Peyer's patch (tissue), 4 donors: Measurements from ENCODE around the gene SORCS1.

ENCODE experiments used
- POLR2A ChIP-seq, 2 donors: fragments of 450-650 bp; IDR thresholded peaks; one replicate each; pipeline ENCODE4 v1.5.1; 2017; ENCODE audit warnings: antibody characterized with exemption in 2 of 2, mild to moderate bottlenecking in 2 of 2, moderate library complexity in 2 of 2
- TF ChIP-seq, protein P1 (sequence below), 6 experiments: fragments of 450-650 bp in 4 of 6; fragments of 200-600 bp in 2 of 6; sonication (generic) in 1 of 6; IDR thresholded peaks; one replicate each; pipeline ENCODE4 v1.5.1; 2017 to 2019; ENCODE audit warnings: antibody characterized with exemption in 6 of 6, mild to moderate bottlenecking in 3 of 6, moderate library complexity in 1 of 6

DNA sequence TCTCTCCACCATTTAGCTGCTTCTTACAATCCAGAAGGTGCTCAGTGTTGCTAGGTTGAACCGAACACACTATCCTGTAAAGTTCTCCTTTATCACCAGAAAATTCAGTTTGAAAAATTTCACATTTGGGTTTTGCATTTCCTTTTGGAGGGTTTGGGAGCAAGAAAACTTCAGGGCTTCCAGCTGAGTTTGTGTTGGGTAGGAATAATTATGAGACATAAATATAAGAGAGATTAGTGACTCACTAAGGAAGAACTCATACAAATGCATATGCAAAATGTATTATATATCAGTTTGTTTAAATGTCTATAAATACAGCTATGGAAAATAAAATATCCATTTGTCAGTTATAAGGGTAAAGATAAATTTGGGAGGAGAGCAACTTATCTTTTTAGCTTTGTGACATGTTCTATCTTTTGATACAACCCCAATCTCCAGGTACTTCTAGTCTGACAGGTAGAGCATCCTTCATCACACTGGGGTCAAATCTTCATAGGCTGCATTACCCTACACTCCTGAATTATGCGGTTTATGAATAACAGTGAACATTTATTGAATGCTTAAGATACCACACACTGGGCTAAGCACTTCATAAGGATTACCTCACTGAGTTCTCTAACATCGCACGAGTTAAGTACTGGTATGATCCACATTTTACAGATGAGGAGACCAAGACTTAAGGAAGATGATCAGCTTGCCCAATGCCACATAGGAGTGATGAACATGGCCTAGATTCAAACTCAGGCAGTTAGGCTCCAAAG is 304.4 kb downstream of the SORCS1 start:
- TF ChIP-seq, protein P1, sequence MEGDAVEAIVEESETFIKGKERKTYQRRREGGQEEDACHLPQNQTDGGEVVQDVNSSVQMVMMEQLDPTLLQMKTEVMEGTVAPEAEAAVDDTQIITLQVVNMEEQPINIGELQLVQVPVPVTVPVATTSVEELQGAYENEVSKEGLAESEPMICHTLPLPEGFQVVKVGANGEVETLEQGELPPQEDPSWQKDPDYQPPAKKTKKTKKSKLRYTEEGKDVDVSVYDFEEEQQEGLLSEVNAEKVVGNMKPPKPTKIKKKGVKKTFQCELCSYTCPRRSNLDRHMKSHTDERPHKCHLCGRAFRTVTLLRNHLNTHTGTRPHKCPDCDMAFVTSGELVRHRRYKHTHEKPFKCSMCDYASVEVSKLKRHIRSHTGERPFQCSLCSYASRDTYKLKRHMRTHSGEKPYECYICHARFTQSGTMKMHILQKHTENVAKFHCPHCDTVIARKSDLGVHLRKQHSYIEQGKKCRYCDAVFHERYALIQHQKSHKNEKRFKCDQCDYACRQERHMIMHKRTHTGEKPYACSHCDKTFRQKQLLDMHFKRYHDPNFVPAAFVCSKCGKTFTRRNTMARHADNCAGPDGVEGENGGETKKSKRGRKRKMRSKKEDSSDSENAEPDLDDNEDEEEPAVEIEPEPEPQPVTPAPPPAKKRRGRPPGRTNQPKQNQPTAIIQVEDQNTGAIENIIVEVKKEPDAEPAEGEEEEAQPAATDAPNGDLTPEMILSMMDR (IDR thresholded peaks at IDR 0.05) = no peak
- TF ChIP-seq POLR2A (IDR thresholded peaks at IDR 0.05) = no peak
